Measurements from ENCODE around the gene NXPH1. TPM values are rescaled to one million over a fixed set of nuclear protein-coding genes. Genes with fewer than 3 reads are reported as not detected.
A peak's percentile ranks its signal among the peaks of the same experiment; 100 is the strongest.

The NXPH1 gene
- total RNA-seq, 1 donor from 2014 or later, result not detected

DNA sequence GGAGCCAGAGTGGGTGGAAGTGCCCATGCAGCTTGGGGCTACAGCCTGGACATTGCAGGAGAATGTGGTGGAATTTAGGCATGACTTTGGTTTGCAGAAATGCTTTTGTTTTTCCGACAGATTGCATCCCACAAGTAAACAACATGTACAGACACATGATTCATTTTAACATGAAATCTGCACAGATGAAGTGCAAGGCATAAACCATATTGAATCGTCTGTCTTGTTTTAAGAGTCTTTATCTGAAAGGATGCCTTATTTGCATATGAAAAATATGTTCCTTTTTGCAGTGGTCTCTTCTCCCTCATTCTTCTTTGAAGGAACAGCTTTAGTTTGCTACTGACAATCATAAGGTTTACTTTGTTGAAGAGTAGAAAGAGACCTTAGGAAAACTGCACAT, 94.9 kb downstream of the NXPH1 start:
- H3K4me3 ChIP-seq, result no peak overlapping the region
- H3K36me3 ChIP-seq, result no peaks in the 10 kb centered on the region
- Mint-ChIP-seq H3K36me3 (no peaks in the 10 kb centered on the region), H3K4me1 (no peaks in the 10 kb centered on the region), H3K27ac (no peak overlapping the region), H3K27me3 (ENCODE audit: insufficient read depth, low read depth) (no peaks in the 10 kb centered on the region), H3K4me3 (no peak overlapping the region), H3K9me3 (peaks cover 13% of the 10 kb centered on the region)
- H3K4me2 ChIP-seq, result no peak overlapping the region
- DNase-seq (ENCODE audit: low spot score), result no peak
- no peaks in the 10 kb centered on the region for H4K20me1 ChIP-seq (ENCODE audit: low read depth)
- H3K27me3 ChIP-seq, result no peaks in the 10 kb centered on the region
- no peak overlapping the region for H3K27ac ChIP-seq
- no peaks in the 10 kb centered on the region for H3K9me3 ChIP-seq (ENCODE audit: low read depth)
- H3K4me1 ChIP-seq, result no peaks in the 10 kb centered on the region
- H2AFZ ChIP-seq (replicated peaks), result no peak overlapping the region
- no peaks in the 10 kb centered on the region for H3K79me2 ChIP-seq (ENCODE audit: low read depth)
- TF ChIP-seq EZH2phosphoT487 (IDR thresholded peaks at IDR 0.05), result no peak
- TF ChIP-seq CTCF (IDR thresholded peaks at IDR 0.05), result no peak
- no peak for TF ChIP-seq EZH2 (IDR thresholded peaks at IDR 0.05)
- H3K9ac ChIP-seq, result no peak overlapping the region
- no peaks in the 10 kb centered on the region for H3F3A ChIP-seq (ENCODE audit: low read depth)

GRCh38 chr7:8531991-8532515, 98.6 kb downstream of the NXPH1 start:
- no peak overlapping the region for H3K27ac ChIP-seq
- no peaks in the 10 kb centered on the region for H4K20me1 ChIP-seq (ENCODE audit: low read depth)
- no peak overlapping the region for H3K9ac ChIP-seq
- no peak overlapping the region for H3K4me2 ChIP-seq
- no peak overlapping the region for H2AFZ ChIP-seq (replicated peaks)
- Mint-ChIP-seq H3K27ac (no peak overlapping the region), H3K9me3 (no peaks in the 10 kb centered on the region), H3K4me3 (no peak overlapping the region), H3K27me3 (ENCODE audit: insufficient read depth, low read depth) (no peaks in the 10 kb centered on the region), H3K36me3 (no peaks in the 10 kb centered on the region), H3K4me1 (no peaks in the 10 kb centered on the region)
- H3K4me1 ChIP-seq, result no peaks in the 10 kb centered on the region
- no peaks in the 10 kb centered on the region for H3K79me2 ChIP-seq (ENCODE audit: low read depth)
- H3K4me3 ChIP-seq, result no peak overlapping the region
- no peaks in the 10 kb centered on the region for H3F3A ChIP-seq (ENCODE audit: low read depth)
- H3K27me3 ChIP-seq, result no peaks in the 10 kb centered on the region
- no peaks in the 10 kb centered on the region for H3K36me3 ChIP-seq
- TF ChIP-seq EZH2phosphoT487 (IDR thresholded peaks at IDR 0.05) (no peak), CTCF (IDR thresholded peaks at IDR 0.05) (no peak), EZH2 (IDR thresholded peaks at IDR 0.05) (no peak)
- no peak for DNase-seq (ENCODE audit: low spot score)
- H3K9me3 ChIP-seq (ENCODE audit: low read depth), result no peaks in the 10 kb centered on the region

- Histone ChIP-seq H3K4me2 (no peak overlapping the region), H3K9me3 (ENCODE audit: low read depth) (no peaks in the 10 kb centered on the region), H3K36me3 (no peaks in the 10 kb centered on the region), H3K4me1 (no peaks in the 10 kb centered on the region), H3K79me2 (ENCODE audit: low read depth) (no peaks in the 10 kb centered on the region), H3K27ac (no peak overlapping the region), H3K27me3 (no peaks in the 10 kb centered on the region), H2AFZ (replicated peaks) (peak overlapping the region; percentile 92), H3K9ac (no peak overlapping the region), H3K4me3 (no peak overlapping the region), H4K20me1 (ENCODE audit: low read depth) (no peaks in the 10 kb centered on the region), H3F3A (ENCODE audit: low read depth) (no peaks in the 10 kb centered on the region)
- no peaks in the 10 kb centered on the region for H3K36me3 Mint-ChIP-seq
- peaks cover 2% of the 10 kb centered on the region for H3K27me3 Mint-ChIP-seq (ENCODE audit: insufficient read depth, low read depth)
- no peaks in the 10 kb centered on the region for H3K4me1 Mint-ChIP-seq
- no peak for TF ChIP-seq CTCF (IDR thresholded peaks at IDR 0.05)
- DNase-seq (ENCODE audit: low spot score), result no peak
- no peaks in the 10 kb centered on the region for H3K9me3 Mint-ChIP-seq
- H3K27ac Mint-ChIP-seq, result no peak overlapping the region
- no peak overlapping the region for H3K4me3 Mint-ChIP-seq
Observed at GRCh38 chr7:8536431-8536830, 103.0 kb downstream of the NXPH1 start.
